DOHH2 (cell line): ENCODE data around the gene TMPRSS9.

Source experiments
- EZH2phosphoT487 ChIP-seq: fragments of 200-600 bp; sonication (generic); IDR thresholded peaks from 2 replicates; pipeline ENCODE4 v1.6.1; 2017; ENCODE audit warnings: borderline replicate concordance, mild to moderate bottlenecking, antibody characterized with exemption, low read length, moderate library complexity, mixed read lengths
- TF ChIP-seq, protein P1 (sequence below): fragments of 200-600 bp; sonication (generic); IDR thresholded peaks from one replicate; pipeline ENCODE4 v1.5.1; 2014; ENCODE audit warnings: antibody characterized with exemption, mild to moderate bottlenecking, low read depth, low read length; ENCODE audit not compliant: poor library complexity, severe bottlenecking

GRCh38 chr19:2331601-2332246 is 28.3 kb upstream of the TMPRSS9 start:
- TF ChIP-seq, protein P1, sequence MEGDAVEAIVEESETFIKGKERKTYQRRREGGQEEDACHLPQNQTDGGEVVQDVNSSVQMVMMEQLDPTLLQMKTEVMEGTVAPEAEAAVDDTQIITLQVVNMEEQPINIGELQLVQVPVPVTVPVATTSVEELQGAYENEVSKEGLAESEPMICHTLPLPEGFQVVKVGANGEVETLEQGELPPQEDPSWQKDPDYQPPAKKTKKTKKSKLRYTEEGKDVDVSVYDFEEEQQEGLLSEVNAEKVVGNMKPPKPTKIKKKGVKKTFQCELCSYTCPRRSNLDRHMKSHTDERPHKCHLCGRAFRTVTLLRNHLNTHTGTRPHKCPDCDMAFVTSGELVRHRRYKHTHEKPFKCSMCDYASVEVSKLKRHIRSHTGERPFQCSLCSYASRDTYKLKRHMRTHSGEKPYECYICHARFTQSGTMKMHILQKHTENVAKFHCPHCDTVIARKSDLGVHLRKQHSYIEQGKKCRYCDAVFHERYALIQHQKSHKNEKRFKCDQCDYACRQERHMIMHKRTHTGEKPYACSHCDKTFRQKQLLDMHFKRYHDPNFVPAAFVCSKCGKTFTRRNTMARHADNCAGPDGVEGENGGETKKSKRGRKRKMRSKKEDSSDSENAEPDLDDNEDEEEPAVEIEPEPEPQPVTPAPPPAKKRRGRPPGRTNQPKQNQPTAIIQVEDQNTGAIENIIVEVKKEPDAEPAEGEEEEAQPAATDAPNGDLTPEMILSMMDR: no peak
- TF ChIP-seq EZH2phosphoT487: no peak
